H9 (cell line): ENCODE results near the gene HSPA1L. TPM values are rescaled to one million over a fixed set of nuclear protein-coding genes. Genes with fewer than 3 reads are reported as not detected.

Source experiments
- DNase-seq: peaks from one replicate; pipeline ENCODE4 v3.0.0-alpha.2; 2017
- H2AFZ ChIP-seq: one replicate; pipeline ENCODE4 v1.6.1; 2013; ENCODE audit warnings: mild to moderate bottlenecking, low read length, control low read depth, moderate library complexity
- H2AK5ac ChIP-seq: 2 replicates; pipeline ENCODE4 v1.6.1; 2013; ENCODE audit warnings: low read length, control low read depth, mixed read lengths; ENCODE audit not compliant: insufficient read length
- H2BK120ac ChIP-seq: one replicate; pipeline ENCODE4 v1.6.1; 2013; ENCODE audit warnings: low read depth, mild to moderate bottlenecking, low read length, control low read depth, inconsistent platforms; ENCODE audit not compliant: poor library complexity, severe bottlenecking
- H2BK12ac ChIP-seq: 2 replicates; pipeline ENCODE4 v1.6.1; 2013; ENCODE audit warnings: low read length, control low read depth, mixed read lengths, low read depth; ENCODE audit not compliant: insufficient read length
- H2BK15ac ChIP-seq: 2 replicates; pipeline ENCODE4 v1.6.1; 2013; ENCODE audit warnings: low read depth, low read length, control low read depth
- H2BK20ac ChIP-seq: one replicate; pipeline ENCODE4 v1.6.1; 2013; ENCODE audit warnings: low read depth, mild to moderate bottlenecking, low read length, control low read depth, inconsistent platforms; ENCODE audit not compliant: poor library complexity, severe bottlenecking
- H2BK5ac ChIP-seq: 2 replicates; pipeline ENCODE4 v1.6.1; 2013; ENCODE audit warnings: low read length, control low read depth, mixed read lengths; ENCODE audit not compliant: insufficient read length
- H3K14ac ChIP-seq: 2 replicates; pipeline ENCODE4 v1.6.1; 2013; ENCODE audit warnings: low read length, control low read depth; ENCODE audit not compliant: insufficient read depth
- H3K18ac ChIP-seq: 2 replicates; pipeline ENCODE4 v1.6.1; 2013; ENCODE audit warnings: low read depth, mild to moderate bottlenecking, mixed read lengths, low read length, control low read depth; ENCODE audit not compliant: insufficient read length
- H3K23ac ChIP-seq: 2 replicates; pipeline ENCODE4 v1.6.1; 2013; ENCODE audit warnings: low read length, control low read depth, mixed read lengths, low read depth; ENCODE audit not compliant: insufficient read length
- H3K23me2 ChIP-seq: 2 replicates; pipeline ENCODE4 v1.6.1; 2013; ENCODE audit warnings: low read depth, mild to moderate bottlenecking, mixed read lengths, low read length, control low read depth; ENCODE audit not compliant: insufficient read length, poor library complexity, severe bottlenecking
- H3K27ac ChIP-seq: 2 replicates; pipeline ENCODE4 v1.5.1; 2013; ENCODE audit warnings: low read length, control low read depth, mixed read lengths, low read depth; ENCODE audit not compliant: insufficient read length
- H3K27me3 ChIP-seq: 2 replicates; pipeline ENCODE4 v1.6.1; 2013; ENCODE audit warnings: low read length, control low read depth, inconsistent platforms; ENCODE audit not compliant: insufficient read depth
- H3K4ac ChIP-seq: 2 replicates; pipeline ENCODE4 v1.6.1; 2013; ENCODE audit warnings: low read depth, mild to moderate bottlenecking, control low read depth, inconsistent platforms, low read length, moderate library complexity
- H3K4me1 ChIP-seq: 2 replicates; pipeline ENCODE4 v1.6.1; 2013; ENCODE audit warnings: low read length, control low read depth, inconsistent platforms; ENCODE audit not compliant: insufficient read depth
- H3K4me2 ChIP-seq: 2 replicates; pipeline ENCODE4 v1.6.1; 2013; ENCODE audit warnings: low read length, control low read depth, mixed read lengths; ENCODE audit not compliant: insufficient read length, insufficient read depth
- H3K56ac ChIP-seq: 2 replicates; pipeline ENCODE4 v1.6.1; 2013; ENCODE audit warnings: low read depth, mild to moderate bottlenecking, mixed read lengths, low read length, control low read depth; ENCODE audit not compliant: insufficient read length
- H3K79me1 ChIP-seq: 2 replicates; pipeline ENCODE4 v1.6.1; 2013; ENCODE audit warnings: low read depth, mild to moderate bottlenecking, moderate library complexity, low read length, control low read depth, inconsistent platforms; ENCODE audit not compliant: insufficient read depth, poor library complexity, severe bottlenecking
- H3K79me2 ChIP-seq: 2 replicates; pipeline ENCODE4 v1.6.1; 2013; ENCODE audit warnings: low read length, control low read depth, inconsistent platforms; ENCODE audit not compliant: insufficient read depth
- H3K9ac ChIP-seq: 2 replicates; pipeline ENCODE4 v1.6.1; 2013; ENCODE audit warnings: low read length, control low read depth, mixed read lengths; ENCODE audit not compliant: insufficient read length; ENCODE audit errors: extremely low read depth
- H3K9me3 ChIP-seq: one replicate; pipeline ENCODE4 v1.6.1; 2013; ENCODE audit warnings: low read depth, low read length, inconsistent platforms; ENCODE audit not compliant: control insufficient read depth
- H3T11ph ChIP-seq: one replicate; pipeline ENCODE4 v1.6.1; 2013; ENCODE audit warnings: mild to moderate bottlenecking, low read length, control low read depth, inconsistent platforms
- H4K20me1 ChIP-seq: one replicate; pipeline ENCODE4 v1.6.1; 2013; ENCODE audit not compliant: control insufficient read depth, insufficient read length, insufficient read depth
- H4K5ac ChIP-seq: 2 replicates; pipeline ENCODE4 v1.6.1; 2013; ENCODE audit warnings: low read depth, mild to moderate bottlenecking, mixed read lengths, low read length, control low read depth; ENCODE audit not compliant: insufficient read length
- H4K8ac ChIP-seq: replicated peaks from 2 replicates; pipeline ENCODE4 v1.6.1; 2013; ENCODE audit warnings: low read length, control low read depth, mixed read lengths, low read depth; ENCODE audit not compliant: insufficient read length
- H4K91ac ChIP-seq: 2 replicates; pipeline ENCODE4 v1.6.1; 2013; ENCODE audit warnings: low read depth, mild to moderate bottlenecking, moderate library complexity, mixed read lengths, low read length, control low read depth; ENCODE audit not compliant: insufficient read length
- H3K27ac Mint-ChIP-seq, 3 experiments: 2 replicates in 2 of 3; 3 replicates in 1 of 3; pipeline ENCODE4 v1.8.0; 2020 to 2021; ENCODE audit warnings: mixed read lengths in 3 of 3, mild to moderate bottlenecking in 1 of 3, moderate library complexity in 1 of 3
- H3K27me3 Mint-ChIP-seq: 2 replicates; pipeline ENCODE4 v1.8.0; 2021; ENCODE audit warnings: low read depth, mild to moderate bottlenecking, moderate library complexity, mixed read lengths
- H3K36me3 Mint-ChIP-seq, 3 experiments: 2 replicates in 2 of 3; 3 replicates in 1 of 3; pipeline ENCODE4 v1.8.0; 2020 to 2021; ENCODE audit warnings: low read depth in 3 of 3, mixed read lengths in 3 of 3; ENCODE audit not compliant: insufficient read depth in 1 of 3
- H3K4me1 Mint-ChIP-seq, 2 experiments: 2 replicates each; pipeline ENCODE4 v1.8.0; 2020; ENCODE audit warnings: mixed read lengths in 2 of 2
- H3K4me3 Mint-ChIP-seq, 2 experiments: 2 replicates in 1 of 2; 3 replicates in 1 of 2; pipeline ENCODE4 v1.8.0; 2020 to 2021; ENCODE audit warnings: mild to moderate bottlenecking in 2 of 2, mixed read lengths in 2 of 2, moderate library complexity in 1 of 2
- H3K9me3 Mint-ChIP-seq, 2 experiments: 2 replicates in 1 of 2; 3 replicates in 1 of 2; pipeline ENCODE4 v1.8.0; 2020; ENCODE audit warnings: mild to moderate bottlenecking in 2 of 2, mixed read lengths in 2 of 2, moderate library complexity in 1 of 2
- WGBS: extraction: QIAGEN DNeasy Blood & Tissue Kit; methylation state at CpG from one replicate; pipeline ENCODE4 v1.1.7; 2013; ENCODE audit warnings: missing lambda C conversion rate, low lambda C conversion rate, mixed read lengths; ENCODE audit not compliant: insufficient read length; ENCODE audit errors: extremely low coverage; 5-methylcytosine and 5-hydroxymethylcytosine counted together
- total RNA-seq: library from RNA; stranded (reverse); gene quantifications from 2 replicates; pipeline ENCODE4 v1.2.1, GENCODE V29; 2021
- TF ChIP-seq, protein P1 (sequence below): fragments of 200-600 bp; sonication (generic); conservative IDR thresholded peaks from 3 replicates; pipeline ENCODE4 v1.8.0; 2021; ENCODE audit warnings: antibody characterized with exemption, mild to moderate bottlenecking

Gene HSPA1L
- total RNA-seq, 1 experiment from 2014 or later = 2.5 TPM

DNA sequence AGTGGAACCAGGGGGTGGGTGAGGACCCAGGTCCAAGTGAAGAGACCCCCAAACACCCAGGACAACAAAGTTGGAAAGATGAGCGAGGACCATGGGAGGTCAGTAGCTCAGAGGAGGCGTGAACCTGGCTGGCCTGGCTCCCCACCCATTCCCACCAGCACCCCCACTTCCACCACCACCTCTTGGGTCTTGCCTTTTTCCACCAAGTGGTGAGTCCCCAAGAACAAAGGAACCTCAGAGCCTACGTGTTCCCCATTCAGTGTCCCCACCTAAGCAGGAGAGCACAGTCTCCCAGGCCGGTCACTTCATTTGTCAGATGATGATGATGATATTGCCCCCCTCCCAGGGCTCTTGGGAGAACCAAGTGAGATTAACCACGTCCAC is 37.4 kb downstream of the HSPA1L start:
- no peaks in the 10 kb centered on the region for H3K9me3 Mint-ChIP-seq

More for the DNA sequence above, 37.4 kb downstream of the HSPA1L start:
- Histone ChIP-seq H3K27ac (no peak overlapping the region), H2AFZ (no peak overlapping the region), H2BK15ac (no peak overlapping the region), H3K4ac (no peak overlapping the region), H3K9me3 (no peaks in the 10 kb centered on the region), H3K9ac (no peak overlapping the region), H4K8ac (no peak overlapping the region), H3K4me1 (no peaks in the 10 kb centered on the region), H3K56ac (no peak overlapping the region), H2BK5ac (no peak overlapping the region), H4K20me1 (no peaks in the 10 kb centered on the region), H3K4me2 (no peak overlapping the region), H3K79me2 (no peaks in the 10 kb centered on the region), H2BK12ac (no peak overlapping the region), H3K14ac (no peak overlapping the region), H3K18ac (no peak overlapping the region), H3K23ac (no peak overlapping the region), H2BK120ac (no peak overlapping the region), H3K23me2 (no peaks in the 10 kb centered on the region), H2AK5ac (no peak overlapping the region), H4K5ac (no peak overlapping the region), H3T11ph (no peak overlapping the region), H2BK20ac (no peak overlapping the region), H3K79me1 (no peaks in the 10 kb centered on the region), H4K91ac (no peak overlapping the region), H3K27me3 (no peaks in the 10 kb centered on the region)
- WGBS = no CpG with 5 or more reads among the region's 5 CpGs
- H3K27ac Mint-ChIP-seq = peak overlapping the region in 1 of 3 experiments; percentile 40; a peak in 2 of 7 replicates
- TF ChIP-seq, protein P1, sequence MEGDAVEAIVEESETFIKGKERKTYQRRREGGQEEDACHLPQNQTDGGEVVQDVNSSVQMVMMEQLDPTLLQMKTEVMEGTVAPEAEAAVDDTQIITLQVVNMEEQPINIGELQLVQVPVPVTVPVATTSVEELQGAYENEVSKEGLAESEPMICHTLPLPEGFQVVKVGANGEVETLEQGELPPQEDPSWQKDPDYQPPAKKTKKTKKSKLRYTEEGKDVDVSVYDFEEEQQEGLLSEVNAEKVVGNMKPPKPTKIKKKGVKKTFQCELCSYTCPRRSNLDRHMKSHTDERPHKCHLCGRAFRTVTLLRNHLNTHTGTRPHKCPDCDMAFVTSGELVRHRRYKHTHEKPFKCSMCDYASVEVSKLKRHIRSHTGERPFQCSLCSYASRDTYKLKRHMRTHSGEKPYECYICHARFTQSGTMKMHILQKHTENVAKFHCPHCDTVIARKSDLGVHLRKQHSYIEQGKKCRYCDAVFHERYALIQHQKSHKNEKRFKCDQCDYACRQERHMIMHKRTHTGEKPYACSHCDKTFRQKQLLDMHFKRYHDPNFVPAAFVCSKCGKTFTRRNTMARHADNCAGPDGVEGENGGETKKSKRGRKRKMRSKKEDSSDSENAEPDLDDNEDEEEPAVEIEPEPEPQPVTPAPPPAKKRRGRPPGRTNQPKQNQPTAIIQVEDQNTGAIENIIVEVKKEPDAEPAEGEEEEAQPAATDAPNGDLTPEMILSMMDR = no peak
- no peak for DNase-seq
- H3K4me3 Mint-ChIP-seq = no peak overlapping the region
- peaks cover 28 to 51% (median 35%) of the 10 kb centered on the region in 3 experiments; a peak in 6 of 7 replicates for H3K36me3 Mint-ChIP-seq
- no peaks in the 10 kb centered on the region for H3K27me3 Mint-ChIP-seq
- H3K4me1 Mint-ChIP-seq = peaks cover 5 to 10% of the 10 kb centered on the region in 2 experiments; a peak in 3 of 4 replicates
